ENCODE measurements around the gene RMP24.
"Not testable (repeated sequence)": the region's sequence is repeated elsewhere in the genome, so short reads cannot be mapped to it uniquely, and the experiment has no call there.

The RMP24 gene

DNA sequence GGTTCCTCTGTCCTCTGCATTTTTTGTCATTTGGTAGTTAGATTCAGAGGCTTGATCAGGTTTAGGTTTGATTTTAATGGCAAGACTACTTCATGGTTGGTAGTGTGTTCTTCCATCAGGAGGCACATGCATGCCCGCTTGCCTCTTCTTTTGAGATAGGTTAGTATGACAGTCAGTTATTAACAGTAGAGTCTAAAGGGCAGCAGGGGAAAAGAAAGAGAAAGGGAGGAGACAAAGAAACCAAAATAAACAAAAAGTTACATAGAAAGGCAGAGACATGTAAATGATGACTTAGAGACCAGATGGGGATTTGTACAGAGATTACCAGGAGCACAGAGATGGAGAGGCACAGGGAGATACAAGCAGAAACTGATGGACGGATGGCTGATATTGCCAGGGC, 10.2 kb upstream of the RMP24 start:
- Histone ChIP-seq H3K27ac (ENCODE audit: low read depth, low read length) (no peak overlapping the region), H3K9ac (ENCODE audit: low read length in 5 of 5) (no peak overlapping the region), H3K4me1 (ENCODE audit: control insufficient read depth in 5 of 5, insufficient read depth in 5 of 5, low read length in 5 of 5) (no peaks in the 10 kb centered on the region), H3K27me3 (ENCODE audit: control insufficient read depth in 5 of 5, insufficient read depth in 4 of 5, low read length in 5 of 5) (peaks cover 0 to 2% (median 0%) of the 10 kb centered on the region in 5 donors), H3K4me3 (ENCODE audit: low read depth in 1 of 5, low read length in 5 of 5) (no peak overlapping the region), H3K36me3 (ENCODE audit: control insufficient read depth in 5 of 5, insufficient read depth in 5 of 5, low read length in 5 of 5) (no peaks in the 10 kb centered on the region), H3K9me3 (ENCODE audit: control insufficient read depth in 5 of 5, low read length in 5 of 5) (peaks cover 0 to 7% (median 0%) of the 10 kb centered on the region in 5 donors)

GRCh38 chr18:35964319-35964718, 8.2 kb upstream of the RMP24 start:
- Histone ChIP-seq H3K4me3 (ENCODE audit: low read depth in 1 of 5, low read length in 5 of 5) (no peak overlapping the region), H3K4me1 (ENCODE audit: control insufficient read depth in 5 of 5, insufficient read depth in 5 of 5, low read length in 5 of 5) (no peaks in the 10 kb centered on the region), H3K36me3 (ENCODE audit: control insufficient read depth in 5 of 5, insufficient read depth in 5 of 5, low read length in 5 of 5) (no peaks in the 10 kb centered on the region), H3K9ac (ENCODE audit: low read length in 5 of 5) (no peak overlapping the region), H3K27me3 (ENCODE audit: control insufficient read depth in 5 of 5, insufficient read depth in 4 of 5, low read length in 5 of 5) (peaks cover 0 to 2% (median 0%) of the 10 kb centered on the region in 5 donors), H3K9me3 (ENCODE audit: control insufficient read depth in 5 of 5, low read length in 5 of 5) (peaks cover 0 to 6% (median 0%) of the 10 kb centered on the region in 5 donors), H3K27ac (ENCODE audit: low read depth, low read length) (no peak overlapping the region)

- H3K9ac ChIP-seq (ENCODE audit: low read length in 5 of 5); H3K9me3 ChIP-seq (ENCODE audit: control insufficient read depth in 5 of 5, low read length in 5 of 5); H3K27ac ChIP-seq (ENCODE audit: low read depth, low read length); H3K4me3 ChIP-seq (ENCODE audit: low read depth in 1 of 5, low read length in 5 of 5); H3K36me3 ChIP-seq (ENCODE audit: control insufficient read depth in 5 of 5, insufficient read depth in 5 of 5, low read length in 5 of 5); H3K27me3 ChIP-seq (ENCODE audit: control insufficient read depth in 5 of 5, insufficient read depth in 4 of 5, low read length in 5 of 5): not testable (repeated sequence)
- H3K4me1 ChIP-seq (ENCODE audit: control insufficient read depth in 5 of 5, insufficient read depth in 5 of 5, low read length in 5 of 5) = peaks cover 2 to 11% (median 8%) of the 10 kb centered on the region in 5 donors
Observed at GRCh38 chr18:35967866-35968265, 4.6 kb upstream of the RMP24 start.

GRCh38 chr18:35968278-35968880, 4.1 kb upstream of the RMP24 start:
- H3K9ac ChIP-seq (ENCODE audit: low read length in 5 of 5) = no peak overlapping the region
- no peaks in the 10 kb centered on the region for H3K9me3 ChIP-seq (ENCODE audit: control insufficient read depth in 5 of 5, low read length in 5 of 5)
- peaks cover 2 to 16% (median 13%) of the 10 kb centered on the region in 5 donors for H3K4me1 ChIP-seq (ENCODE audit: control insufficient read depth in 5 of 5, insufficient read depth in 5 of 5, low read length in 5 of 5)
- H3K27me3 ChIP-seq (ENCODE audit: control insufficient read depth in 5 of 5, insufficient read depth in 4 of 5, low read length in 5 of 5) = peaks cover 0 to 2% (median 0%) of the 10 kb centered on the region in 5 donors
- H3K4me3 ChIP-seq (ENCODE audit: low read depth in 1 of 5, low read length in 5 of 5) = no peak overlapping the region
- H3K27ac ChIP-seq (ENCODE audit: low read depth, low read length) = no peak overlapping the region
- H3K36me3 ChIP-seq (ENCODE audit: control insufficient read depth in 5 of 5, insufficient read depth in 5 of 5, low read length in 5 of 5) = no peaks in the 10 kb centered on the region

GRCh38 chr18:35969676-35970075, 2.8 kb upstream of the RMP24 start:
- H3K36me3 ChIP-seq (ENCODE audit: control insufficient read depth in 5 of 5, insufficient read depth in 5 of 5, low read length in 5 of 5) = peaks cover 0 to under 1% (median 0%) of the 10 kb centered on the region in 5 donors
- peaks cover 0 to 2% (median 0%) of the 10 kb centered on the region in 5 donors for H3K27me3 ChIP-seq (ENCODE audit: control insufficient read depth in 5 of 5, insufficient read depth in 4 of 5, low read length in 5 of 5)
- no peak overlapping the region for H3K9ac ChIP-seq (ENCODE audit: low read length in 5 of 5)
- H3K27ac ChIP-seq (ENCODE audit: low read depth, low read length) = no peak overlapping the region
- no peaks in the 10 kb centered on the region for H3K9me3 ChIP-seq (ENCODE audit: control insufficient read depth in 5 of 5, low read length in 5 of 5)
- H3K4me3 ChIP-seq (ENCODE audit: low read depth in 1 of 5, low read length in 5 of 5) = no peak overlapping the region
- peaks cover 2 to 23% (median 21%) of the 10 kb centered on the region in 5 donors for H3K4me1 ChIP-seq (ENCODE audit: control insufficient read depth in 5 of 5, insufficient read depth in 5 of 5, low read length in 5 of 5)

- H3K4me3 ChIP-seq (ENCODE audit: low read depth in 1 of 5, low read length in 5 of 5) = peak overlapping the region; percentile 85 to 99 (median 91)
- no peaks in the 10 kb centered on the region for H3K9me3 ChIP-seq (ENCODE audit: control insufficient read depth in 5 of 5, low read length in 5 of 5)
- H3K27me3 ChIP-seq (ENCODE audit: control insufficient read depth in 5 of 5, insufficient read depth in 4 of 5, low read length in 5 of 5) = peaks cover 0 to 2% (median 0%) of the 10 kb centered on the region in 5 donors
- peaks cover 10 to 17% (median 12%) of the 10 kb centered on the region in 5 donors for H3K36me3 ChIP-seq (ENCODE audit: control insufficient read depth in 5 of 5, insufficient read depth in 5 of 5, low read length in 5 of 5)
- peak overlapping the region; percentile 2 to 95 (median 77) for H3K9ac ChIP-seq (ENCODE audit: low read length in 5 of 5)
- H3K27ac ChIP-seq (ENCODE audit: low read depth, low read length) = peak overlapping the region; percentile 80
- H3K4me1 ChIP-seq (ENCODE audit: control insufficient read depth in 5 of 5, insufficient read depth in 5 of 5, low read length in 5 of 5) = peaks cover 2 to 23% (median 21%) of the 10 kb centered on the region in 5 donors
Observed at GRCh38 chr18:35971661-35972196, 750 bp upstream of the RMP24 start.

GRCh38 chr18:35973650-35974049, 1.2 kb downstream of the RMP24 start:
- H3K27me3 ChIP-seq (ENCODE audit: control insufficient read depth in 5 of 5, insufficient read depth in 4 of 5, low read length in 5 of 5) = peaks cover 0 to 2% (median 0%) of the 10 kb centered on the region in 5 donors
- H3K9ac ChIP-seq (ENCODE audit: low read length in 5 of 5) = peak overlapping the region in 2 of 5 donors; percentile 3 to 95
- peak overlapping the region in 1 of 5 donors; percentile 98 for H3K4me3 ChIP-seq (ENCODE audit: low read depth in 1 of 5, low read length in 5 of 5)
- H3K4me1 ChIP-seq (ENCODE audit: control insufficient read depth in 5 of 5, insufficient read depth in 5 of 5, low read length in 5 of 5) = peaks cover 2 to 23% (median 21%) of the 10 kb centered on the region in 5 donors
- peaks cover 25 to 35% (median 29%) of the 10 kb centered on the region in 5 donors for H3K36me3 ChIP-seq (ENCODE audit: control insufficient read depth in 5 of 5, insufficient read depth in 5 of 5, low read length in 5 of 5)
- no peaks in the 10 kb centered on the region for H3K9me3 ChIP-seq (ENCODE audit: control insufficient read depth in 5 of 5, low read length in 5 of 5)
- H3K27ac ChIP-seq (ENCODE audit: low read depth, low read length) = no peak overlapping the region

DNA sequence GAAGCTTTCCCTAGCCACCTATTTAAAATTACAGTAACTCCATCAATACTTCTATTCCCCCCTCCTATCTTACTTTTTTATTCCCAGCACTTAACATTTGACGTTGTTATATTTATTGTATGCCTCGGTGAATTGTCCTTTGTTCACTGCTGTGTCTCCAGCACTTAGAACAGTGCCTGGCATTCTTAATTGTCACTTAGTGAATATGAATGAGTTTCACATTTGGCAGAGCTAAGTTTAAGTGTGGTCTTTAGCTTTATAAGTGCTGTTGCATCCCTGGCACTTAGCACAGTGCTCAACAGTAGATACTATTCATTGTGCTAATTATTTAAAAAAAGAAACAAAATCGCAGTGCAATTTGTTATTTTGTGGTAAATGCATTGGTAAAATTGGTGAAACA, 1.7 kb downstream of the RMP24 start:
- H3K9me3 ChIP-seq (ENCODE audit: control insufficient read depth in 5 of 5, low read length in 5 of 5) = no peaks in the 10 kb centered on the region
- no peak overlapping the region for H3K4me3 ChIP-seq (ENCODE audit: low read depth in 1 of 5, low read length in 5 of 5)
- no peak overlapping the region for H3K27ac ChIP-seq (ENCODE audit: low read depth, low read length)
- peak overlapping the region in 1 of 5 donors; percentile 3 for H3K9ac ChIP-seq (ENCODE audit: low read length in 5 of 5)
- H3K36me3 ChIP-seq (ENCODE audit: control insufficient read depth in 5 of 5, insufficient read depth in 5 of 5, low read length in 5 of 5) = peaks cover 29 to 41% (median 34%) of the 10 kb centered on the region in 5 donors
- peaks cover 0 to 2% (median 0%) of the 10 kb centered on the region in 5 donors for H3K27me3 ChIP-seq (ENCODE audit: control insufficient read depth in 5 of 5, insufficient read depth in 4 of 5, low read length in 5 of 5)
- peaks cover 2 to 23% (median 21%) of the 10 kb centered on the region in 5 donors for H3K4me1 ChIP-seq (ENCODE audit: control insufficient read depth in 5 of 5, insufficient read depth in 5 of 5, low read length in 5 of 5)

DNA sequence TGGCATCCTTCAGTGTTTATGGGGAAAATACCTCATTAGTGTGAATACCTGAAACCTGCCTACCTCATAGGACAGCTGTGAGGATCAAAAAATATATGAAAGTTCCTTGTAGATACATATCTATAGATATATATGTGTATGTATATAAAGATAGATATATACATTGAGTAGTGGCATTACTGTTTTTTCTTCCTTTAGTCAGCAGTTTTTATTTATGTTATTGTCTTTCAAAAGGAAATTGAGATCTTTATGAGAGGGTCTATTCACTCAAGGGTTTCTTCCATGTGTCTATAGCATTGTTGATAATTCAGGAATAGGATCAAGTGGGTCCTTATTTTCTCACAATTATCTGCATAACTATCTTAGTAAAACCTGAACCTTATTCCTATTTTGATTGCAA, 6.6 kb downstream of the RMP24 start:
- Histone ChIP-seq H3K4me3 (ENCODE audit: low read depth in 1 of 5, low read length in 5 of 5) (no peak overlapping the region), H3K36me3 (ENCODE audit: control insufficient read depth in 5 of 5, insufficient read depth in 5 of 5, low read length in 5 of 5) (peaks cover 39 to 60% (median 52%) of the 10 kb centered on the region in 5 donors), H3K9ac (ENCODE audit: low read length in 5 of 5) (no peak overlapping the region), H3K27ac (ENCODE audit: low read depth, low read length) (no peak overlapping the region), H3K27me3 (ENCODE audit: control insufficient read depth in 5 of 5, insufficient read depth in 4 of 5, low read length in 5 of 5) (no peaks in the 10 kb centered on the region), H3K9me3 (ENCODE audit: control insufficient read depth in 5 of 5, low read length in 5 of 5) (no peaks in the 10 kb centered on the region), H3K4me1 (ENCODE audit: control insufficient read depth in 5 of 5, insufficient read depth in 5 of 5, low read length in 5 of 5) (peaks cover 0 to under 1% (median 0%) of the 10 kb centered on the region in 5 donors)

- H3K9ac ChIP-seq (ENCODE audit: low read length in 5 of 5) = no peak overlapping the region
- H3K9me3 ChIP-seq (ENCODE audit: control insufficient read depth in 5 of 5, low read length in 5 of 5) = no peaks in the 10 kb centered on the region
- H3K36me3 ChIP-seq (ENCODE audit: control insufficient read depth in 5 of 5, insufficient read depth in 5 of 5, low read length in 5 of 5) = peaks cover 24 to 44% (median 34%) of the 10 kb centered on the region in 5 donors
- H3K4me1 ChIP-seq (ENCODE audit: control insufficient read depth in 5 of 5, insufficient read depth in 5 of 5, low read length in 5 of 5) = no peaks in the 10 kb centered on the region
- H3K27me3 ChIP-seq (ENCODE audit: control insufficient read depth in 5 of 5, insufficient read depth in 4 of 5, low read length in 5 of 5) = no peaks in the 10 kb centered on the region
- H3K27ac ChIP-seq (ENCODE audit: low read depth, low read length) = no peak overlapping the region
- no peak overlapping the region for H3K4me3 ChIP-seq (ENCODE audit: low read depth in 1 of 5, low read length in 5 of 5)
Observed at GRCh38 chr18:35982409-35983114, 10.1 kb downstream of the RMP24 start.

Measured in subcutaneous abdominal adipose tissue (tissue), 5 donors.